ENCODE measurements around the gene APOO. TPM values are rescaled to one million over a fixed set of nuclear protein-coding genes. Genes with fewer than 3 reads are reported as not detected.

Gene APOO
- total RNA-seq, 1 experiment from 2014 or later = 34.5 TPM

- intact Hi-C loops (cut with micrococcal nuclease) = no loop called here
- Histone ChIP-seq H3K36me3 (ENCODE audit: control insufficient read depth in 1 of 2, insufficient read depth in 2 of 2, low read length in 2 of 2) (no peaks in the 10 kb centered on the region), H3K4me2 (ENCODE audit: low read length) (no peak overlapping the region), H3K27ac (ENCODE audit: low read depth, low read length) (no peak overlapping the region; the same call in 1 of the 2 replicates), H3K9ac (ENCODE audit: low read length) (no peak overlapping the region), H4K20me1 (ENCODE audit: insufficient read depth) (no peaks in the 10 kb centered on the region), H3K79me2 (ENCODE audit: insufficient read depth, low read length) (no peaks in the 10 kb centered on the region), H3K9me3 (ENCODE audit: control insufficient read depth in 1 of 2, insufficient read depth in 1 of 2, low read depth in 1 of 2, low read length in 2 of 2) (no peaks in the 10 kb centered on the region), H3K4me1 (ENCODE audit: control insufficient read depth in 1 of 2, insufficient read depth in 2 of 2, low read length in 2 of 2) (peaks cover 41 to 55% of the 10 kb centered on the region in 2 experiments), H3K4me3 (replicated peaks in 1 of 2; ENCODE audit: low read depth in 1 of 2, low read length in 2 of 2) (no peak overlapping the region), H2AFZ (ENCODE audit: low read depth, low read length, poor library complexity, severe bottlenecking) (no peak overlapping the region), H3K9me2 (ENCODE audit: insufficient read depth) (no peaks in the 10 kb centered on the region), H3K27me3 (ENCODE audit: insufficient read depth, low read length) (no peaks in the 10 kb centered on the region)
- ATAC-seq (no peak), DNase-seq (ENCODE audit: low read depth, low spot score) (no peak)
- ChIA-PET POLR2A (interaction anchor here (1.4 to 2.9 kb wide), 3 partner anchors 9 to 12 kb away, joined by 3 to 16 read pairs (median 4); no protein-coding TSS in a partner anchor), CTCF (no interaction called here), RAD21 (ENCODE audit: low non-redundant PET in 1 of 2, low total read pairs in 2 of 2, uncharacterized antibody in 2 of 2, unreplicated experiment in 2 of 2) (no interaction called here)
- TF ChIP-seq MAX (IDR thresholded peaks at IDR 0.05) = no peak
- no peak for TF ChIP-seq ZBTB33 (IDR thresholded peaks at IDR 0.05; ENCODE audit: extremely low read depth, insufficient replicate concordance, low read length)
- no peak for TF ChIP-seq CBX3 (IDR thresholded peaks at IDR 0.05; ENCODE audit: low read depth)
- BruUV-seq (replicated peaks) = no TSS peak
These were observed 112.5 kb downstream of the APOO start for GRCh38 chrX:23795221-23795620.

GRCh38 chrX:23792861-23793553 lies 114.7 kb downstream of the APOO start:
- no peaks in the 10 kb centered on the region for H3K9me2 ChIP-seq (ENCODE audit: insufficient read depth)
- ChIA-PET RAD21 (ENCODE audit: low non-redundant PET in 1 of 2, low total read pairs in 2 of 2, uncharacterized antibody in 2 of 2, unreplicated experiment in 2 of 2) (interaction anchor here (1.1 to 1.2 kb wide), 2 partner anchors 15 to 109 kb away, joined by 6 read pairs; no protein-coding TSS in a partner anchor), CTCF (no interaction called here), POLR2A (interaction anchor here (0.8 to 1.5 kb wide), 5 partner anchors 8 to 108 kb away, joined by 4 to 8 read pairs (median 5); partner anchors contain the start of gene SAT1)
- no peak for ATAC-seq
- no peaks in the 10 kb centered on the region for H3K36me3 ChIP-seq (ENCODE audit: control insufficient read depth in 1 of 2, insufficient read depth in 2 of 2, low read length in 2 of 2)
- intact Hi-C loops (cut with micrococcal nuclease) = no loop called here
- no peak for DNase-seq (ENCODE audit: low read depth, low spot score)
- no peak overlapping the region for H3K4me2 ChIP-seq (ENCODE audit: low read length)
- H4K20me1 ChIP-seq (ENCODE audit: insufficient read depth) = no peaks in the 10 kb centered on the region
- H3K27me3 ChIP-seq (ENCODE audit: insufficient read depth, low read length) = no peaks in the 10 kb centered on the region
- peaks cover 35 to 45% of the 10 kb centered on the region in 2 experiments for H3K4me1 ChIP-seq (ENCODE audit: control insufficient read depth in 1 of 2, insufficient read depth in 2 of 2, low read length in 2 of 2)
- no peak overlapping the region for H3K9ac ChIP-seq (ENCODE audit: low read length)
- no peak overlapping the region for H2AFZ ChIP-seq (ENCODE audit: low read depth, low read length, poor library complexity, severe bottlenecking)
- no peak overlapping the region for H3K4me3 ChIP-seq (replicated peaks in 1 of 2; ENCODE audit: low read depth in 1 of 2, low read length in 2 of 2)
- no peaks in the 10 kb centered on the region for H3K9me3 ChIP-seq (ENCODE audit: control insufficient read depth in 1 of 2, insufficient read depth in 1 of 2, low read depth in 1 of 2, low read length in 2 of 2)
- no peaks in the 10 kb centered on the region for H3K79me2 ChIP-seq (ENCODE audit: insufficient read depth, low read length)
- no TSS peak for BruUV-seq (replicated peaks)
- H3K27ac ChIP-seq (ENCODE audit: low read depth, low read length) = peak overlapping the region; percentile 69
- peak; percentile 64 for TF ChIP-seq TCF7L2 (IDR thresholded peaks at IDR 0.05; ENCODE audit: borderline replicate concordance, extremely low read depth, insufficient read depth, insufficient read length)
- no peak for TF ChIP-seq CTCF (IDR thresholded peaks at IDR 0.05 in 2 of 3, conservative IDR thresholded peaks at IDR 0.05 in 1 of 3; ENCODE audit: borderline replicate concordance in 1 of 3, insufficient read depth in 1 of 3, low read depth in 2 of 3, low read length in 2 of 3)

Measured in HCT116 (cell line).